Measurements from ENCODE around the gene AFF3.

The AFF3 gene

GRCh38 chr2:99727199-99727598, 415.2 kb downstream of the AFF3 start:
- DNase-seq, result no peak

- no peak for DNase-seq
These were observed 415.7 kb downstream of the AFF3 start for GRCh38 chr2:99726691-99727090.

- DNase-seq, result no peak
These were observed 416.6 kb downstream of the AFF3 start for GRCh38 chr2:99725820-99726219.

GRCh38 chr2:99722476-99722875, 419.9 kb downstream of the AFF3 start:
- no peak for DNase-seq

GRCh38 chr2:99719102-99719501, 423.3 kb downstream of the AFF3 start:
- DNase-seq, result no peak

- DNase-seq, result no peak
These were observed 426.4 kb downstream of the AFF3 start for GRCh38 chr2:99715956-99716355.

- no peak for DNase-seq
These were observed 428.0 kb downstream of the AFF3 start for GRCh38 chr2:99714349-99714748.

GRCh38 chr2:99711144-99711543, 431.2 kb downstream of the AFF3 start:
- no peak for DNase-seq

GRCh38 chr2:99710721-99711120, 431.7 kb downstream of the AFF3 start:
- DNase-seq, result no peak

GRCh38 chr2:99709229-99709628, 433.2 kb downstream of the AFF3 start:
- DNase-seq, result no peak

- DNase-seq, result no peak
These were observed 434.2 kb downstream of the AFF3 start for GRCh38 chr2:99708231-99708630.

- no peak for DNase-seq
These were observed 434.8 kb downstream of the AFF3 start for GRCh38 chr2:99707592-99707991.

GRCh38 chr2:99706735-99707134, 435.7 kb downstream of the AFF3 start:
- no peak for DNase-seq

GRCh38 chr2:99701503-99701902, 440.9 kb downstream of the AFF3 start:
- DNase-seq, result no peak

- DNase-seq, result no peak
These were observed 441.6 kb downstream of the AFF3 start for GRCh38 chr2:99700482-99701398.

- DNase-seq, result no peak
These were observed 443.5 kb downstream of the AFF3 start for GRCh38 chr2:99698896-99699295.

GRCh38 chr2:99697811-99698568, 444.4 kb downstream of the AFF3 start:
- DNase-seq, result no peak

GRCh38 chr2:99695944-99696253, 446.5 kb downstream of the AFF3 start:
- no peak for DNase-seq

GRCh38 chr2:99695130-99695943, 447.1 kb downstream of the AFF3 start:
- DNase-seq, result no peak

GRCh38 chr2:99694331-99694730, 448.1 kb downstream of the AFF3 start:
- no peak for DNase-seq

- DNase-seq, result no peak
These were observed 449.6 kb downstream of the AFF3 start for GRCh38 chr2:99692785-99693184.

- DNase-seq, result no peak
These were observed 450.5 kb downstream of the AFF3 start for GRCh38 chr2:99691926-99692325.

GRCh38 chr2:99689145-99689742, 453.1 kb downstream of the AFF3 start:
- no peak for DNase-seq

All from stimulated activated CD4-positive, alpha-beta T cell treated with anti-CD3 and anti-CD28 coated beads, Interleukin-4, amount 100 ng/mL, for 4 hours (primary cell).